ENCODE data around the gene ITGAX.

DNA sequence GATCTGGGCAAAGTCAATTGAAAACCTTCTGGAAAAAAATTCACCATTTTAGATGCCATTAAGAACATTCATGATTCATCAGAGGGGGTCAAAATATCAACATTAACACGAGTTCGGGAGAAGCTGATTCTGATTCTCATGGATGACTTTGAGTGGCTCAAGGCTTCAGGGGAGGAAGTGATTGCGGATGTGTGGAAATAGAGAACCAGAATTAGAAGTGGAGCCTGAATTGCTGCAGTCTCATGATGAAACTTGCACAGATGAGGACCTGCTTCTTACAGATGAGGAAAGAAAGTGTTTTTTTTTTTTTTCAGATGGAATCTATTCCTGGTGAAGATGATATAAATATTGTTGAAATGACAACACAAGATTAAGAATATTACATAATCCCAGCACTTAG is 12.9 kb downstream of the ITGAX start:
- TF ChIP-seq, protein P1, sequence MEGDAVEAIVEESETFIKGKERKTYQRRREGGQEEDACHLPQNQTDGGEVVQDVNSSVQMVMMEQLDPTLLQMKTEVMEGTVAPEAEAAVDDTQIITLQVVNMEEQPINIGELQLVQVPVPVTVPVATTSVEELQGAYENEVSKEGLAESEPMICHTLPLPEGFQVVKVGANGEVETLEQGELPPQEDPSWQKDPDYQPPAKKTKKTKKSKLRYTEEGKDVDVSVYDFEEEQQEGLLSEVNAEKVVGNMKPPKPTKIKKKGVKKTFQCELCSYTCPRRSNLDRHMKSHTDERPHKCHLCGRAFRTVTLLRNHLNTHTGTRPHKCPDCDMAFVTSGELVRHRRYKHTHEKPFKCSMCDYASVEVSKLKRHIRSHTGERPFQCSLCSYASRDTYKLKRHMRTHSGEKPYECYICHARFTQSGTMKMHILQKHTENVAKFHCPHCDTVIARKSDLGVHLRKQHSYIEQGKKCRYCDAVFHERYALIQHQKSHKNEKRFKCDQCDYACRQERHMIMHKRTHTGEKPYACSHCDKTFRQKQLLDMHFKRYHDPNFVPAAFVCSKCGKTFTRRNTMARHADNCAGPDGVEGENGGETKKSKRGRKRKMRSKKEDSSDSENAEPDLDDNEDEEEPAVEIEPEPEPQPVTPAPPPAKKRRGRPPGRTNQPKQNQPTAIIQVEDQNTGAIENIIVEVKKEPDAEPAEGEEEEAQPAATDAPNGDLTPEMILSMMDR (IDR thresholded peaks at IDR 0.05) = no peak
- TF ChIP-seq ZFX (IDR thresholded peaks at IDR 0.05; ENCODE audit: borderline replicate concordance) = no peak
